ENCODE data around the gene TPD52L1. TPM values are rescaled to one million over a fixed set of nuclear protein-coding genes. Genes with fewer than 3 reads are reported as not detected.

The TPD52L1 gene
- total RNA-seq, 1 experiment from 2014 or later = 12.4 TPM

DNA sequence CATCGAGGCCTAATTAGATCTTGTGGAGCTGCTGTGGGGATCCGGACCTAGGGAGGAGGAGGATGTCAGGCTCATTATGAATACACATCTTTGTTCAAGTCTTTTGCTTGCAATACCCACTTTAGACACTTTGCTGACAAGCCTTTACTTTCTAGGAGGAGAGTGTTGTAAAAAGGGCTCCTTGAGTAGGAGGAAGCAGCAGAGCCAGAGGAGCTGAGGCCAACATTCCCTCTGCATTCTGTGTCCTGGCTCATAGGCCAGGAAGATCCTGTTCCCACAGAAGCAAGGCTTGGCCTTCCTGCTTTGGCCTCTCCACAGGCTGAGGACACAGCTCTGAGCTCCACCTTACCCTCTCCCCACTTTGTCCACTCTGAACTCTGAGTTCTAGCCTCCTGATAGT, 67.1 kb downstream of the TPD52L1 start:
- Mint-ChIP-seq H3K4me1 (peaks cover 15% of the 10 kb centered on the region), H3K4me3 (no peak overlapping the region), H3K27ac (no peak overlapping the region), H3K27me3 (ENCODE audit: low read depth) (no peaks in the 10 kb centered on the region; the same call in 1 of the 2 replicates), H3K36me3 (no peaks in the 10 kb centered on the region), H3K9me3 (no peaks in the 10 kb centered on the region)
- TF ChIP-seq E2F4 (CRISPR knock-in tag; IDR thresholded peaks at IDR 0.05; ENCODE audit: borderline replicate concordance, low read depth) (no peak), TEAD4 (CRISPR knock-in tag; IDR thresholded peaks at IDR 0.05) (no peak), JAZF1 (CRISPR knock-in tag; IDR thresholded peaks at IDR 0.05) (no peak), ATF1 (CRISPR knock-in tag; IDR thresholded peaks at IDR 0.05) (no peak), TEAD1 (CRISPR knock-in tag; IDR thresholded peaks at IDR 0.05) (no peak), ZNF532 (CRISPR knock-in tag; IDR thresholded peaks at IDR 0.05; ENCODE audit: borderline replicate concordance) (no peak), STAT6 (CRISPR knock-in tag; conservative IDR thresholded peaks at IDR 0.05; ENCODE audit: low read depth) (no peak), EMX1 (CRISPR knock-in tag; IDR thresholded peaks at IDR 0.05) (no peak), MAX (CRISPR knock-in tag; IDR thresholded peaks at IDR 0.05) (no peak), IRF2 (CRISPR knock-in tag; IDR thresholded peaks at IDR 0.05; ENCODE audit: borderline replicate concordance, low read depth) (no peak), USF1 (CRISPR knock-in tag; IDR thresholded peaks at IDR 0.05) (no peak), RELA (CRISPR knock-in tag; IDR thresholded peaks at IDR 0.05; ENCODE audit: borderline replicate concordance) (no peak)
- TF ChIP-seq, protein P1, sequence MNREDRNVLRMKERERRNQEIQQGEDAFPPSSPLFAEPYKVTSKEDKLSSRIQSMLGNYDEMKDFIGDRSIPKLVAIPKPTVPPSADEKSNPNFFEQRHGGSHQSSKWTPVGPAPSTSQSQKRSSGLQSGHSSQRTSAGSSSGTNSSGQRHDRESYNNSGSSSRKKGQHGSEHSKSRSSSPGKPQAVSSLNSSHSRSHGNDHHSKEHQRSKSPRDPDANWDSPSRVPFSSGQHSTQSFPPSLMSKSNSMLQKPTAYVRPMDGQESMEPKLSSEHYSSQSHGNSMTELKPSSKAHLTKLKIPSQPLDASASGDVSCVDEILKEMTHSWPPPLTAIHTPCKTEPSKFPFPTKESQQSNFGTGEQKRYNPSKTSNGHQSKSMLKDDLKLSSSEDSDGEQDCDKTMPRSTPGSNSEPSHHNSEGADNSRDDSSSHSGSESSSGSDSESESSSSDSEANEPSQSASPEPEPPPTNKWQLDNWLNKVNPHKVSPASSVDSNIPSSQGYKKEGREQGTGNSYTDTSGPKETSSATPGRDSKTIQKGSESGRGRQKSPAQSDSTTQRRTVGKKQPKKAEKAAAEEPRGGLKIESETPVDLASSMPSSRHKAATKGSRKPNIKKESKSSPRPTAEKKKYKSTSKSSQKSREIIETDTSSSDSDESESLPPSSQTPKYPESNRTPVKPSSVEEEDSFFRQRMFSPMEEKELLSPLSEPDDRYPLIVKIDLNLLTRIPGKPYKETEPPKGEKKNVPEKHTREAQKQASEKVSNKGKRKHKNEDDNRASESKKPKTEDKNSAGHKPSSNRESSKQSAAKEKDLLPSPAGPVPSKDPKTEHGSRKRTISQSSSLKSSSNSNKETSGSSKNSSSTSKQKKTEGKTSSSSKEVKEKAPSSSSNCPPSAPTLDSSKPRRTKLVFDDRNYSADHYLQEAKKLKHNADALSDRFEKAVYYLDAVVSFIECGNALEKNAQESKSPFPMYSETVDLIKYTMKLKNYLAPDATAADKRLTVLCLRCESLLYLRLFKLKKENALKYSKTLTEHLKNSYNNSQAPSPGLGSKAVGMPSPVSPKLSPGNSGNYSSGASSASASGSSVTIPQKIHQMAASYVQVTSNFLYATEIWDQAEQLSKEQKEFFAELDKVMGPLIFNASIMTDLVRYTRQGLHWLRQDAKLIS (CRISPR knock-in tag; IDR thresholded peaks at IDR 0.05; ENCODE audit: borderline replicate concordance) = no peak
- TF ChIP-seq, protein P2, sequence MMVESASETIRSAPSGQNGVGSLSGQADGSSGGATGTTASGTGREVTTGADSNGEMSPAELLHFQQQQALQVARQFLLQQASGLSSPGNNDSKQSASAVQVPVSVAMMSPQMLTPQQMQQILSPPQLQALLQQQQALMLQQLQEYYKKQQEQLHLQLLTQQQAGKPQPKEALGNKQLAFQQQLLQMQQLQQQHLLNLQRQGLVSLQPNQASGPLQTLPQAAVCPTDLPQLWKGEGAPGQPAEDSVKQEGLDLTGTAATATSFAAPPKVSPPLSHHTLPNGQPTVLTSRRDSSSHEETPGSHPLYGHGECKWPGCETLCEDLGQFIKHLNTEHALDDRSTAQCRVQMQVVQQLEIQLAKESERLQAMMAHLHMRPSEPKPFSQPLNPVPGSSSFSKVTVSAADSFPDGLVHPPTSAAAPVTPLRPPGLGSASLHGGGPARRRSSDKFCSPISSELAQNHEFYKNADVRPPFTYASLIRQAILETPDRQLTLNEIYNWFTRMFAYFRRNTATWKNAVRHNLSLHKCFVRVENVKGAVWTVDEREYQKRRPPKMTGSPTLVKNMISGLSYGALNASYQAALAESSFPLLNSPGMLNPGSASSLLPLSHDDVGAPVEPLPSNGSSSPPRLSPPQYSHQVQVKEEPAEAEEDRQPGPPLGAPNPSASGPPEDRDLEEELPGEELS (CRISPR knock-in tag; IDR thresholded peaks at IDR 0.05) = no peak
- TF ChIP-seq, protein P3, sequence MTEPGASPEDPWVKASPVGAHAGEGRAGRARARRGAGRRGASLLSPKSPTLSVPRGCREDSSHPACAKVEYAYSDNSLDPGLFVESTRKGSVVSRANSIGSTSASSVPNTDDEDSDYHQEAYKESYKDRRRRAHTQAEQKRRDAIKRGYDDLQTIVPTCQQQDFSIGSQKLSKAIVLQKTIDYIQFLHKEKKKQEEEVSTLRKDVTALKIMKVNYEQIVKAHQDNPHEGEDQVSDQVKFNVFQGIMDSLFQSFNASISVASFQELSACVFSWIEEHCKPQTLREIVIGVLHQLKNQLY (CRISPR knock-in tag; IDR thresholded peaks at IDR 0.05) = no peak
- CTCF ChIA-PET = interaction anchor here (0.9 to 2.4 kb wide), 2 partner anchors 29 to 67 kb away, joined by 3 to 9 read pairs; partner anchors contain the start of gene TPD52L1
- POLR2A ChIA-PET = no interaction called here
- 0 out of 2 replicates have a peak, but pooled peaks have one; percentile 9 for ATAC-seq
- no peak for DNase-seq (ENCODE audit: low spot score)

Data from WTC11 (cell line).